WTC11 (cell line): ENCODE data around the gene PRDM15. TPM values are rescaled to one million over a fixed set of nuclear protein-coding genes. Genes with fewer than 3 reads are reported as not detected.

ENCODE experiments used
- ATAC-seq: fragments of 200-7000 bp; cut with Tn5 transposase; 2 replicates; pipeline ENCODE4 v1.10.0; 2021; ENCODE audit warnings: mild to moderate bottlenecking, moderate library complexity
- CTCF ChIA-PET: fragments of 300-600 bp; sonication (Branson Sonifier 250); formaldehyde crosslinking; loops from one replicate; lab custom pipeline; 2021; ENCODE audit warnings: antibody characterized with exemption; lab: Charles Lee
- POLR2A ChIA-PET: fragments of 350-600 bp; sonication (Branson Sonifier 250); formaldehyde crosslinking; loops from one replicate; lab custom pipeline; 2021; ENCODE audit warnings: antibody characterized with exemption; lab: Charles Lee
- DNase-seq: peaks from one replicate; pipeline ENCODE4 v3.0.0; 2021; ENCODE audit warnings: low spot score
- H3K27ac Mint-ChIP-seq: 2 replicates; pipeline ENCODE4 v1.8.0; 2021; ENCODE audit warnings: mixed read lengths
- H3K27me3 Mint-ChIP-seq: 2 replicates; pipeline ENCODE4 v1.8.0; 2021; ENCODE audit warnings: low read depth, mild to moderate bottlenecking, moderate library complexity, mixed read lengths
- H3K36me3 Mint-ChIP-seq: 2 replicates; pipeline ENCODE4 v1.8.0; 2021; ENCODE audit warnings: mixed read lengths
- H3K4me1 Mint-ChIP-seq: 2 replicates; pipeline ENCODE4 v1.8.0; 2022; ENCODE audit warnings: mixed read lengths
- H3K4me3 Mint-ChIP-seq: 2 replicates; pipeline ENCODE4 v1.8.0; 2021; ENCODE audit warnings: mild to moderate bottlenecking, moderate library complexity, mixed read lengths
- H3K9me3 Mint-ChIP-seq: 2 replicates; pipeline ENCODE4 v1.8.0; 2021; ENCODE audit warnings: mixed read lengths
- ATF6 ChIP-seq: sonication (generic); formaldehyde crosslinking; IDR thresholded peaks from 2 replicates; pipeline ENCODE4 v1.8.1; 2023; ENCODE audit warnings: mild to moderate bottlenecking, missing genetic modification reagents
- ESRRA ChIP-seq: sonication (generic); formaldehyde crosslinking; IDR thresholded peaks from 2 replicates; pipeline ENCODE4 v1.8.1; 2022; ENCODE audit warnings: mild to moderate bottlenecking, missing genetic modification reagents, borderline replicate concordance
- MXD4 ChIP-seq: fragments of 250-450 bp; sonication (Bioruptor Pico); IDR thresholded peaks from 2 replicates; pipeline ENCODE4 v1.8.0; 2021; ENCODE audit warnings: mild to moderate bottlenecking, moderate library complexity, borderline replicate concordance
- PRDM15 ChIP-seq: sonication (generic); formaldehyde crosslinking; IDR thresholded peaks from 2 replicates; pipeline ENCODE4 v1.8.0; 2022; ENCODE audit warnings: missing genetic modification reagents
- USF1 ChIP-seq: sonication (generic); formaldehyde crosslinking; IDR thresholded peaks from 2 replicates; pipeline ENCODE4 v1.8.0; 2022; ENCODE audit warnings: mild to moderate bottlenecking, missing genetic modification reagents
- USF2 ChIP-seq: sonication (generic); formaldehyde crosslinking; IDR thresholded peaks from 2 replicates; pipeline ENCODE4 v1.8.1; 2023; ENCODE audit warnings: mild to moderate bottlenecking, missing genetic modification reagents, moderate library complexity
- ZNF121 ChIP-seq: sonication (generic); formaldehyde crosslinking; IDR thresholded peaks from 2 replicates; pipeline ENCODE4 v1.8.0; 2023; ENCODE audit warnings: missing genetic modification reagents
- total RNA-seq: library from RNA; stranded (reverse); gene quantifications from 3 replicates; pipeline ENCODE4 v1.2.3, GENCODE V29; 2021

The PRDM15 gene
- total RNA-seq, 1 experiment from 2014 or later = 12.9 TPM

- ChIA-PET CTCF (interaction anchor here (0.8 to 1.4 kb wide), 3 partner anchors 212 to 237 kb away, joined by 3 to 5 read pairs (median 3); no protein-coding TSS in a partner anchor), POLR2A (no interaction called here)
- no peaks in the 10 kb centered on the region for H3K9me3 Mint-ChIP-seq
- H3K4me3 Mint-ChIP-seq = peak overlapping the region; percentile 79
- TF ChIP-seq USF2 (CRISPR knock-in tag) (no peak), ZNF121 (CRISPR knock-in tag) (peak; percentile 91), MXD4 (CRISPR knock-in tag) (no peak)
- no peaks in the 10 kb centered on the region for H3K36me3 Mint-ChIP-seq
- DNase-seq (no peak), ATAC-seq (no peak)
- no peak overlapping the region for H3K27ac Mint-ChIP-seq
- no peaks in the 10 kb centered on the region; the same call in 1 of the 2 replicates for H3K27me3 Mint-ChIP-seq
- H3K4me1 Mint-ChIP-seq = peaks cover 21% of the 10 kb centered on the region
Observed at GRCh38 chr21:41880153-41880552, 1.0 kb upstream of the PRDM15 start.

GRCh38 chr21:41878831-41879189 is 334 bp downstream of the PRDM15 start:
- no peaks in the 10 kb centered on the region for H3K36me3 Mint-ChIP-seq
- peaks cover 16% of the 10 kb centered on the region for H3K4me1 Mint-ChIP-seq
- TF ChIP-seq PRDM15 (CRISPR knock-in tag) = peak; percentile 95
- TF ChIP-seq ATF6 = no peak
- no peak overlapping the region for H3K27ac Mint-ChIP-seq
- DNase-seq = peak; percentile 73
- H3K4me3 Mint-ChIP-seq = no peak overlapping the region
- ATAC-seq = peak; percentile 63
- POLR2A ChIA-PET = no interaction called here
- no peaks in the 10 kb centered on the region for H3K9me3 Mint-ChIP-seq
- H3K27me3 Mint-ChIP-seq = no peaks in the 10 kb centered on the region; the same call in 1 of the 2 replicates
- CTCF ChIA-PET = no interaction called here

- Mint-ChIP-seq H3K27me3 (no peaks in the 10 kb centered on the region; the same call in 1 of the 2 replicates), H3K27ac (no peak overlapping the region), H3K4me1 (peaks cover 16% of the 10 kb centered on the region), H3K36me3 (no peaks in the 10 kb centered on the region), H3K9me3 (no peaks in the 10 kb centered on the region), H3K4me3 (peak overlapping the region; percentile 77)
- POLR2A ChIA-PET = no interaction called here
- CTCF ChIA-PET = interaction anchor here (0.9 to 1.0 kb wide), 2 partner anchors 96 to 230 kb away, joined by 3 to 4 read pairs; no protein-coding TSS in a partner anchor
- no peak for TF ChIP-seq ESRRA
- peak; percentile 13; the same call in 1 of the 2 replicates for TF ChIP-seq USF1 (CRISPR knock-in tag)
- TF ChIP-seq PRDM15 (CRISPR knock-in tag) = peak; percentile 78
- ATAC-seq (peak; percentile 10), DNase-seq (peak; percentile 31)
Observed at GRCh38 chr21:41877901-41878830, 978 bp downstream of the PRDM15 start.
